Spleen (tissue), 11 donors: ENCODE results near the gene C11orf98. TPM values are rescaled to one million over a fixed set of nuclear protein-coding genes. Genes with fewer than 3 reads are reported as not detected.

Experiments used
- DNase-seq: peaks from one replicate; pipeline ENCODE4 v3.0.0-alpha.2; 2020
- H3K27ac ChIP-seq, 8 donors: fragments of 200-600 bp; sonication (generic) in 7 of 8; 1 replicate in 4 of 8; 2 replicates in 4 of 8; pipeline versions ENCODE4 v1.5.0 to v1.8.0; 2016 to 2021; ENCODE audit warnings: inconsistent platforms in 4 of 8, mild to moderate bottlenecking in 4 of 8, moderate library complexity in 1 of 8
- H3K27me3 ChIP-seq, 7 donors: fragments of 200-600 bp; sonication (generic) in 6 of 7; replicated peaks in 1 of 7; 1 replicate in 4 of 7; 2 replicates in 3 of 7; pipeline versions ENCODE4 v1.5.0 to v1.8.0; 2016 to 2021; ENCODE audit warnings: inconsistent platforms in 3 of 7, mild to moderate bottlenecking in 1 of 7
- H3K36me3 ChIP-seq, 6 donors: fragments of 200-600 bp; sonication (generic) in 5 of 6; 1 replicate in 4 of 6; 2 replicates in 2 of 6; pipeline versions ENCODE4 v1.5.0 to v1.8.0; 2016 to 2021; ENCODE audit warnings: inconsistent platforms in 2 of 6
- H3K4me1 ChIP-seq, 6 donors: fragments of 200-600 bp; sonication (generic) in 5 of 6; 1 replicate in 3 of 6; 2 replicates in 3 of 6; pipeline versions ENCODE4 v1.5.0 to v1.8.0; 2016 to 2021; ENCODE audit warnings: inconsistent platforms in 3 of 6
- H3K4me3 ChIP-seq, 8 donors: fragments of 200-600 bp; sonication (generic) in 7 of 8; 1 replicate in 4 of 8; 2 replicates in 4 of 8; pipeline versions ENCODE4 v1.5.0 to v1.8.0; 2016 to 2021; ENCODE audit warnings: inconsistent platforms in 4 of 8, mild to moderate bottlenecking in 4 of 8, moderate library complexity in 2 of 8
- H3K9me3 ChIP-seq, 8 donors: fragments of 200-600 bp; sonication (generic) in 7 of 8; 1 replicate in 4 of 8; 2 replicates in 4 of 8; pipeline versions ENCODE4 v1.5.0 to v1.8.0; 2016 to 2021; ENCODE audit warnings: inconsistent platforms in 4 of 8
- CTCF ChIP-seq, 11 experiments: fragments of 200-600 bp in 7 of 11; fragments of 450-650 bp in 4 of 11; sonication (generic) in 4 of 11; IDR thresholded peaks in 8 of 11; conservative IDR thresholded peaks in 3 of 11; 1 replicate in 7 of 11; 2 replicates in 4 of 11; pipeline versions ENCODE4 v1.4.0 to v1.8.0; 2016 to 2021; ENCODE audit warnings: antibody characterized with exemption in 11 of 11, inconsistent platforms in 4 of 11, mild to moderate bottlenecking in 1 of 11
- POLR2A ChIP-seq, 3 donors: fragments of 450-650 bp; IDR thresholded peaks; one replicate each; pipeline ENCODE4 v1.5.1; 2017; ENCODE audit warnings: antibody characterized with exemption in 3 of 3, mild to moderate bottlenecking in 1 of 3
- POLR2AphosphoS5 ChIP-seq, 3 donors: sonication (generic); formaldehyde crosslinking; IDR thresholded peaks; one replicate each; pipeline ENCODE4 v1.5.1; 2017; ENCODE audit warnings: antibody characterized with exemption in 3 of 3
- WGBS, 5 donors: extraction: QIAGEN DNeasy Blood & Tissue Kit in 3 of 5; methylation state at CpG; one replicate each; pipeline versions ENCODE4 v1.1.5 to v1.1.7; 2013 to 2018; 5-methylcytosine and 5-hydroxymethylcytosine counted together
- intact Hi-C: fragments of 100-400 bp; cut with DNase I; formaldehyde crosslinking; loops from one replicate; pipeline ENCODE4 v1.15.0; 2023; ENCODE audit warnings: low total_unique reads
- polyA plus RNA-seq, 3 donors: library from polyadenylated mRNA; stranded (reverse); fragments of 200-250 nt; gene quantifications; one replicate each; pipeline ENCODE4 v1.2.1, GENCODE V29; 2013
- total RNA-seq, 7 donors: library from RNA; depleted of rRNA in 3 of 7; stranded (reverse); fragments of >200 nt in 3 of 7; fragmentation: NEBNext Ultra II Directional in 4 of 7; extraction: Animal tissue kit (Norgen Biotek cat#: 25700) in 4 of 7; gene quantifications; one replicate each; pipeline versions ENCODE4 v1.1.0 to v1.2.1, GENCODE V29; 2016 to 2021
- donor health status: healthy with polysubstance abuse.
- donor health status: DM: no; HTN: no; CAD: no; lungs with moderate emphysema.
- donor health status: DM: no; HTN: no; CAD: no.
- donor health status: Bipolar disorder and iron deficiency.
- donor health status: healthy.
- donor health status: DM: no; HTN: no; CAD: no.
- donor health status: DM: yes; HTN: yes; CAD: no.

Gene C11orf98
- total and polyA plus RNA-seq, 10 donors = 30.9 to 164 (median 42.8) TPM

- peak overlapping the region in 6 of 8 donors; percentile 78 to 91 (median 83) for H3K4me3 ChIP-seq
- intact Hi-C loops = no loop called here
- H3K4me1 ChIP-seq = peaks cover 13 to 35% (median 20%) of the 10 kb centered on the region in 6 donors
- peaks cover 5 to 54% (median 28%) of the 10 kb centered on the region in 6 donors for H3K36me3 ChIP-seq
- no peak for TF ChIP-seq POLR2AphosphoS5 (IDR thresholded peaks at IDR 0.05)
- no peak for TF ChIP-seq POLR2A (IDR thresholded peaks at IDR 0.05)
- TF ChIP-seq CTCF (IDR thresholded peaks at IDR 0.05 in 8 of 11, conservative IDR thresholded peaks at IDR 0.05 in 3 of 11) = no peak
- H3K27me3 ChIP-seq = no peaks in the 10 kb centered on the region
- no peaks in the 10 kb centered on the region for H3K9me3 ChIP-seq
- DNase-seq = no peak
- 84 to 89% (median 86%) methylated on average over 7 of the region's 7 CpGs for WGBS, 5 donors
- H3K27ac ChIP-seq = peak overlapping the region; percentile 78 to 95 (median 92)
Observed at GRCh38 chr11:62622476-62623089, 42.4 kb downstream of the C11orf98 start.

- Histone ChIP-seq H3K9me3 (no peaks in the 10 kb centered on the region), H3K36me3 (peaks cover 5 to 54% (median 28%) of the 10 kb centered on the region in 6 donors), H3K4me1 (peaks cover 13 to 35% (median 20%) of the 10 kb centered on the region in 6 donors), H3K4me3 (peak within 1 kb of the TSS; percentile 72 to 91 (median 80)), H3K27me3 (no peaks in the 10 kb centered on the region), H3K27ac (peak within 1 kb of the TSS; percentile 78 to 95 (median 92))
- DNase-seq = peak; percentile 99
- intact Hi-C loops = no loop called here
- TF ChIP-seq POLR2A (IDR thresholded peaks at IDR 0.05) (peak in 1 of 3 donors; percentile 86), POLR2AphosphoS5 (IDR thresholded peaks at IDR 0.05) (peak; percentile 96 to 99 (median 96)), CTCF (IDR thresholded peaks at IDR 0.05 in 8 of 11, conservative IDR thresholded peaks at IDR 0.05 in 3 of 11) (peak in 7 of 11 experiments; percentile 13 to 71 (median 51))
- 0 to 2% (median 1%) methylated on average over 25 to 77 of the region's 77 CpGs for WGBS, 5 donors
Observed at GRCh38 chr11:62621567-62622470, 43.2 kb downstream of the C11orf98 start, which contains the start of gene B3GAT3. Gene B3GAT3, minus strand, starts transcription at chr11:62621986. Its CDS starts 39 bp downstream, at chr11:62621947.

GRCh38 chr11:62621027-62621566, 43.9 kb downstream of the C11orf98 start:
- WGBS, 5 donors = 30 to 36% (median 32%) methylated on average over 8 of the region's 8 CpGs
- H3K27me3 ChIP-seq = no peaks in the 10 kb centered on the region
- no peaks in the 10 kb centered on the region for H3K9me3 ChIP-seq
- H3K4me1 ChIP-seq = peaks cover 13 to 35% (median 20%) of the 10 kb centered on the region in 6 donors
- no peak for TF ChIP-seq POLR2AphosphoS5 (IDR thresholded peaks at IDR 0.05)
- TF ChIP-seq POLR2A (IDR thresholded peaks at IDR 0.05) = no peak
- TF ChIP-seq CTCF (IDR thresholded peaks at IDR 0.05 in 8 of 11, conservative IDR thresholded peaks at IDR 0.05 in 3 of 11) = no peak
- H3K27ac ChIP-seq = peak overlapping the region; percentile 78 to 95 (median 92)
- DNase-seq = no peak
- peak overlapping the region; percentile 72 to 91 (median 80) for H3K4me3 ChIP-seq
- intact Hi-C loops = no loop called here
- H3K36me3 ChIP-seq = peaks cover under 1 to 54% (median 26%) of the 10 kb centered on the region in 6 donors
